Osteocyte (in vitro differentiated cells): Measurements from ENCODE around the gene CELF1. TPM values are rescaled to one million over a fixed set of nuclear protein-coding genes. Genes with fewer than 3 reads are reported as not detected.
"Not testable (repeated sequence)": the region's sequence is repeated elsewhere in the genome, so short reads cannot be mapped to it uniquely, and the experiment has no call there.

Experiments
- DNase-seq: peaks from one replicate; pipeline ENCODE4 v3.0.0; 2021; ENCODE audit warnings: mixed read lengths; ENCODE audit not compliant: unreplicated experiment; ENCODE audit errors: extremely low spot score
- H3K27ac Mint-ChIP-seq: one replicate; pipeline ENCODE4 v1.8.0; 2021; ENCODE audit warnings: mild to moderate bottlenecking, mixed read lengths; ENCODE audit not compliant: unreplicated experiment
- H3K27me3 Mint-ChIP-seq: one replicate; pipeline ENCODE4 v1.8.0; 2021; ENCODE audit warnings: mixed read lengths; ENCODE audit not compliant: unreplicated experiment
- H3K36me3 Mint-ChIP-seq: one replicate; pipeline ENCODE4 v1.8.0; 2021; ENCODE audit warnings: mixed read lengths; ENCODE audit not compliant: unreplicated experiment
- H3K4me1 Mint-ChIP-seq: one replicate; pipeline ENCODE4 v1.8.0; 2021; ENCODE audit warnings: mixed read lengths; ENCODE audit not compliant: unreplicated experiment
- H3K4me3 Mint-ChIP-seq: one replicate; pipeline ENCODE4 v1.8.0; 2021; ENCODE audit warnings: mild to moderate bottlenecking, moderate library complexity, mixed read lengths; ENCODE audit not compliant: unreplicated experiment
- H3K9me3 Mint-ChIP-seq: one replicate; pipeline ENCODE4 v1.8.0; 2021; ENCODE audit warnings: mixed read lengths; ENCODE audit not compliant: unreplicated experiment
- total RNA-seq: library from RNA; stranded (reverse); gene quantifications from 2 replicates; pipeline ENCODE4 v1.2.1, GENCODE V29; 2021
- TF ChIP-seq, protein P1 (sequence below): fragments of 200-600 bp; sonication (generic); IDR thresholded peaks from 2 replicates; pipeline ENCODE4 v1.5.0; 2021; ENCODE audit warnings: antibody characterized with exemption, mild to moderate bottlenecking, moderate library complexity

The CELF1 gene
- total RNA-seq, 1 donor from 2014 or later: 88.6 TPM

DNA sequence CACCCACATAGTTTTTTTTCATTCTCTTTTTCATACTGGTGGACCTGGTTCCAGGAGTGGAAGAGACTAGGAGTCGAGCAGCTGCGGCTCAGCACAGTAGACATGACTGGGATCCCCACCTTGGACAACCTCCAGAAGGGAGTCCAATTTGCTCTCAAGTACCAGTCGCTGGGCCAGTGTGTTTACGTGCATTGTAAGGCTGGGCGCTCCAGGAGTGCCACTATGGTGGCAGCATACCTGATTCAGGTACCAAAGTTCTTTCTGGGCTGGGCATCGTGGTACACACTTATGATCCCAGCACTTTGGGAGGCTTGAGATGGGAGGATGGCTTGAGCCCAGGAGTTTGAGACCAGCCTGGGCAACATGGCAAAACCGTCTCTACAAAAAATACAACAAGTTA lies 16.7 kb upstream of the CELF1 start:
- H3K9me3 Mint-ChIP-seq: no peaks in the 10 kb centered on the region
- peaks cover 19% of the 10 kb centered on the region for H3K36me3 Mint-ChIP-seq
- no peak overlapping the region for H3K27ac Mint-ChIP-seq
- peaks cover 39% of the 10 kb centered on the region for H3K4me1 Mint-ChIP-seq
- TF ChIP-seq, protein P1, sequence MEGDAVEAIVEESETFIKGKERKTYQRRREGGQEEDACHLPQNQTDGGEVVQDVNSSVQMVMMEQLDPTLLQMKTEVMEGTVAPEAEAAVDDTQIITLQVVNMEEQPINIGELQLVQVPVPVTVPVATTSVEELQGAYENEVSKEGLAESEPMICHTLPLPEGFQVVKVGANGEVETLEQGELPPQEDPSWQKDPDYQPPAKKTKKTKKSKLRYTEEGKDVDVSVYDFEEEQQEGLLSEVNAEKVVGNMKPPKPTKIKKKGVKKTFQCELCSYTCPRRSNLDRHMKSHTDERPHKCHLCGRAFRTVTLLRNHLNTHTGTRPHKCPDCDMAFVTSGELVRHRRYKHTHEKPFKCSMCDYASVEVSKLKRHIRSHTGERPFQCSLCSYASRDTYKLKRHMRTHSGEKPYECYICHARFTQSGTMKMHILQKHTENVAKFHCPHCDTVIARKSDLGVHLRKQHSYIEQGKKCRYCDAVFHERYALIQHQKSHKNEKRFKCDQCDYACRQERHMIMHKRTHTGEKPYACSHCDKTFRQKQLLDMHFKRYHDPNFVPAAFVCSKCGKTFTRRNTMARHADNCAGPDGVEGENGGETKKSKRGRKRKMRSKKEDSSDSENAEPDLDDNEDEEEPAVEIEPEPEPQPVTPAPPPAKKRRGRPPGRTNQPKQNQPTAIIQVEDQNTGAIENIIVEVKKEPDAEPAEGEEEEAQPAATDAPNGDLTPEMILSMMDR: no peak
- no peak overlapping the region for H3K4me3 Mint-ChIP-seq
- H3K27me3 Mint-ChIP-seq: no peaks in the 10 kb centered on the region
- DNase-seq: no peak

DNA sequence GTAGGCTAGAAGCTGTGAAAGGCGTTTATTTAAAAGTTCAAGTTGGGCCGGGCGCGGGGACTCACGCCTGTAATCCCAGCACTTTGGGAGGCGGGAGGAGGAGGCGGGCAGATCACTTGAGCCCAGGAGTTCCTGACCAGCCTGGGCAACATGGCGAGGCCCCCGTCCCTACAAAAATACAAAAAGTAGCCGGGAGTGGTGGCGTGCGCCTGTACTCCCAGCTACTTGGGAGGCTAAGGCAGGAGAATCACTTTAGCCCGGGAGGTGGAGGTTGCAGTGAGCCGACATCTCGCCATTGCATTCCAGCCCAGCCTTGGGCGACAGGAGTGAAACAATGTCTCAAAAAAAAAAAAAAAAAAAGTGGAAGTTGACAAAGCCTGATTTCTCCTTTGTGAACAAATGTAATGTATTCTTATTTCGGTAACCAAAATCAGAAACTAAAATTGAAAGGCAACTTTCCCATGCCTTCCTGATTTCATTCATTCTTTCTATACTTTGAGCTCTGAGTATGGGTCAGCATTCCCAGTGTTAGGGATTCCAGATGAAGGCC lies 13.3 kb upstream of the CELF1 start:
- Mint-ChIP-seq H3K4me1 (peaks cover 16% of the 10 kb centered on the region), H3K36me3 (peaks cover 7% of the 10 kb centered on the region), H3K27me3 (no peaks in the 10 kb centered on the region), H3K9me3 (no peaks in the 10 kb centered on the region), H3K27ac (peak overlapping the region; percentile 44), H3K4me3 (peak overlapping the region; percentile 74)
- DNase-seq: no peak
- TF ChIP-seq, protein P1: no peak

DNA sequence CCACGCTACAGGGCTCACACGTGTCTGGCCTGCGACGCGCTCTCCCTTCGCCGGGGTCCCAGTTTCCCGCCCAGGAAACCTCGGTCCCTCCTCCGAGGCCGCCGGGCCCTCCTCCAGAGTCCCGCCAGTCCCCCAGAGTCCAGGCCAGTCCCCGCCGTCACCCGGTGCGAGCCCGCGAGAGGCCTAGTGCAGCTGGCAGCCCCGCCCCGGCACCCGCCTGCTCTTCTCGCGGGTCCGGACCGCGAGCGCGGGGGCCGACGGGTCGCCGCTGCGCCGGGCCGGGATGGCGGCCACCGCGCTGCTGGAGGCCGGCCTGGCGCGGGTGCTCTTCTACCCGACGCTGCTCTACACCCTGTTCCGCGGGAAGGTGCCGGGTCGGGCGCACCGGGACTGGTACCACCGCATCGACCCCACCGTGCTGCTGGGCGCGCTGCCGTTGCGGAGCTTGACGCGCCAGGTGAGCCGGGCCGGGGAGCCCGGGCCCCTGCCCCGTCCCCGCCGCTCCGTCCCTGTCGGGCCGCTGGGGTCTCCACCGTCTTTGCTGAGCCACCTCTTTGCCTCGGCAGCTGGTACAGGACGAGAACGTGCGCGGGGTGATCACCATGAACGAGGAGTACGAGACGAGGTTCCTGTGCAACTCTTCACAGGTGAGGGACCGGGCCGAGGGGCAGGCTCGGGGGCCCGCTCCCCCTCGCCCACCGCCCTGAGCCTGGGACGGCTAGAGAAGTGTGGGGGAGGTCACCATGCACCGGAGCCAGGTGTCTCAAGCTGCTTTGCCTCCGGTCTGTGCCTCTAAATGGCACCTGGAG lies 12.6 kb upstream of the CELF1 start, which contains the start of gene PTPMT1:
PTPMT1 (plus strand) TSS at position 260 of the 809 bp plus-strand sequence; CDS start at position 284, 24 bp downstream.
- Mint-ChIP-seq H3K9me3 (no peaks in the 10 kb centered on the region), H3K27ac (peak within 1 kb of the TSS; percentile 80), H3K36me3 (peaks cover 3% of the 10 kb centered on the region), H3K4me3 (peak within 1 kb of the TSS; percentile 79), H3K27me3 (no peaks in the 10 kb centered on the region), H3K4me1 (peaks cover 16% of the 10 kb centered on the region)
- TF ChIP-seq, protein P1: no peak
- DNase-seq: peak; percentile 92

DNA sequence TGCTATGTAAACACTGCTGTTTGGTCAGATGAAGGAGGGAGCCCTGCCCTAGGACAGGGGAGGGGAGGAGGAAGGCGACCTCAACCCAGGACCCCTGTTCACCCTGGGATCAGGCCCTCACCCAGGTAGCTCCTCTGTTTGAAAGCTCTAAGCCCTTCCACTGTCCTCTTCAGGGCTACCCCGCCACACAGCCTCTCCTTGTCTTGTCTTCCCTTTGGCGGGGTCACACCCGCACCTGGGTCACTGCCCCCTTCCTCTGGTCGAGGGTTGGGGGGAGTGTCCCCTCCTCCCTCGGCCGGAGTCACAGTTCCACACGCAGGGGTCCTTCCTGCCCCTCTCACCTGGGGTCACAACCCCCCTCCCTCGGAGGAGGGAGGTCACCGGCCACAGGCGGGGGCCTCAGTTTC lies 12.0 kb upstream of the CELF1 start:
- H3K27me3 Mint-ChIP-seq: no peaks in the 10 kb centered on the region

DNA sequence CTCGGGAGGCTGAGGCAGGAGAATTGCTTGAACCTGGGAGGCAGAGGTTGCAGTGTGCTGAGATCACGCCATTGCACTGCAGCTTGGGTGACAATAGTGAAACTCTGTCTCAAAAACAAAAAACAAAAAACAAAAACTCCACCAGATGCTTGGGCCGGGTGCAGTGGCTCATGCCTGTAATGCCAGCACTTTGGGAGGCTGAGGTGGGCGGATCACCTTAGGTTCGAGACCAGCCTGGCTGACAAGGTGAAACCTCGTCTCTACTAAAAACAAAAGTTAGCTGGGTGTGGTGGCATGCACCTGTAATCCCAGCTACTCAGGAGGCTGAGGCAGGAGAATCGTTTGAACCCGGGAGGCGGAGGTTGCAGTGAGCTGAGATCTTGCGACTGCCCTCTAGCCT lies 11.4 kb upstream of the CELF1 start:
- not testable (repeated sequence) for H3K27me3 Mint-ChIP-seq, DNase-seq, H3K36me3 Mint-ChIP-seq, H3K9me3 Mint-ChIP-seq, H3K27ac Mint-ChIP-seq
- Mint-ChIP-seq H3K4me3 (peak overlapping the region; percentile 57), H3K4me1 (peaks cover 16% of the 10 kb centered on the region)

More for the DNA sequence above, 12.0 kb upstream of the CELF1 start:
- Mint-ChIP-seq H3K9me3 (no peaks in the 10 kb centered on the region), H3K27ac (peak overlapping the region; percentile 80), H3K36me3 (peaks cover 3% of the 10 kb centered on the region), H3K4me1 (peaks cover 16% of the 10 kb centered on the region), H3K4me3 (peak overlapping the region; percentile 79)
- TF ChIP-seq, protein P1: no peak
- no peak for DNase-seq

DNA sequence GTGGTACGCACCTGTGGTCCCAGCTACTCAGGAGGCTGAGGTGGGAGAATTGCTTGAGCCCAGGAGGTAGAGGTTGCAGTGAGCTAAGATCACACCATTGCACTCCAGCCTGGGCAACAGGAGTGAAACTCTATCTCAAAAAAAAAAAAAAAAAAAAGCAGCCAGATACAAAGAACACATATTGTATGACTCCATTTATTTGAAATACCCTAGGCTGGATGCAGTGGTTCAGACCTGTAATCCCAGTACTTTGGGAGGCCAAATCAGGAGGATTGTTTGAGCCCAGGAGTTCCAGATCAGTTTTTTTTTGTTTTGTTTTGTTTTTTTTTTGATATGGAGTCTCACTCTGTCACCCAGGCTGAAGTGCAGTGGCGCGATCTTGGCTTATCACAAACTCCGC lies 9.5 kb upstream of the CELF1 start:
- H3K27ac Mint-ChIP-seq, H3K4me3 Mint-ChIP-seq, H3K27me3 Mint-ChIP-seq, H3K36me3 Mint-ChIP-seq, DNase-seq, H3K9me3 Mint-ChIP-seq: not testable (repeated sequence)
- peaks cover 16% of the 10 kb centered on the region for H3K4me1 Mint-ChIP-seq
